Measurements from ENCODE around the gene AKAP13.

AKAP13 gene

GRCh38 chr15:85685356-85685755 lies 305.0 kb downstream of the AKAP13 start:
- no peak for DNase-seq

- DNase-seq, result no peak
Observed at GRCh38 chr15:85687329-85687728, 306.9 kb downstream of the AKAP13 start.

- no peak for DNase-seq
Observed at GRCh38 chr15:85688711-85689110, 308.3 kb downstream of the AKAP13 start.

GRCh38 chr15:85689729-85690128 lies 309.3 kb downstream of the AKAP13 start:
- peak; percentile 26 for DNase-seq

- DNase-seq, result no peak
Observed at GRCh38 chr15:85690561-85691231, 310.3 kb downstream of the AKAP13 start.

- no peak for DNase-seq
Observed at GRCh38 chr15:85691350-85692240, 311.2 kb downstream of the AKAP13 start.

GRCh38 chr15:85692321-85692720 lies 311.9 kb downstream of the AKAP13 start:
- no peak for DNase-seq

- DNase-seq, result no peak
Observed at GRCh38 chr15:85692873-85693272, 312.5 kb downstream of the AKAP13 start.

- no peak for DNase-seq
Observed at GRCh38 chr15:85693277-85693676, 312.9 kb downstream of the AKAP13 start.

- no peak for DNase-seq
Observed at GRCh38 chr15:85694091-85694490, 313.7 kb downstream of the AKAP13 start.

GRCh38 chr15:85700767-85701166 lies 320.4 kb downstream of the AKAP13 start:
- no peak for DNase-seq

- DNase-seq, result no peak
Observed at GRCh38 chr15:85702321-85703101, 322.1 kb downstream of the AKAP13 start.

GRCh38 chr15:85704066-85704465 lies 323.7 kb downstream of the AKAP13 start:
- DNase-seq, result no peak

- DNase-seq, result no peak
Observed at GRCh38 chr15:85704720-85705429, 324.5 kb downstream of the AKAP13 start.

- DNase-seq, result no peak
Observed at GRCh38 chr15:85706779-85707518, 326.5 kb downstream of the AKAP13 start.

GRCh38 chr15:85707519-85708338 lies 327.3 kb downstream of the AKAP13 start:
- DNase-seq, result no peak

- no peak for DNase-seq
Observed at GRCh38 chr15:85708402-85708941, 328.1 kb downstream of the AKAP13 start.

- DNase-seq, result no peak
Observed at GRCh38 chr15:85709250-85709649, 328.8 kb downstream of the AKAP13 start.

- no peak for DNase-seq
Observed at GRCh38 chr15:85710340-85710842, 330.0 kb downstream of the AKAP13 start.

- no peak for DNase-seq
Observed at GRCh38 chr15:85711580-85712192, 331.3 kb downstream of the AKAP13 start.

All from fibroblast of skin of back (primary cell).